ENCODE data around the gene P3H3. TPM values are rescaled to one million over a fixed set of nuclear protein-coding genes. Genes with fewer than 3 reads are reported as not detected.

P3H3 gene
- total RNA-seq, 1 experiment from 2014 or later: 25.6 TPM

DNA sequence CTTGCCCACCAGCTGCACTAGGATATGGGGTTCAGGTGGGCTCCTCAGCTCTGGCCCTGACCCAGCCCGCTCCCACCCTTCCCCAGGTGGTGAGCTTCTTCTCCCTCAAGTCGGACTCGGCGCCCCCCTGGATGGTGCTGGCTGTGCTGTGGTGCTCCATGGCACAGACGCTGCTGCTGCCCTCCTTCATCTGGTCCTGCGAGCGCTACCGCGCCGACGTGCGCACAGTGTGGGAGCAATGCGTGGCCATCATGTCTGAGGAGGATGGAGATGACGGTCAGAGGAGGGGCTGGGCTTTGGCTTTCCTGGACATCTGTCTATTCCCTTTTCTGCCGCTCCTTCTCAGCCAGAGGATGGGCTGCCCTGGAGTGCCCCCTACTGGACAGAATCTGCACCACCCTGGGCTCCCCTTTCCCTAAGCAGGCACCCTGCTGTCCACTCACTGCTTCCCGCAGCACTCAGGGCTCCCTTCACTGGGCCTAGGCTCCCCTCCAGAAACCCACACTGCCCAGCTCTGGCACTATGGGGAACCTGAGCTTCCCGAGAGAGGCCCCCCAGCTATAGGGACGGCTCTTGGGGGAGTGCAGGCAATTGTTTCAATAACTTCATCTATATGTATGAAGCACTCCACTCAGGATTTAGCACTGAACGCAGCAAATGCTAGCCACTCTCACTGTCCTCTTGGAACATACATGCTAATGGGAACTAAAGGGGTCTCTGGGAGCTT, 2.6 kb upstream of the P3H3 start:
- no TSS peak for BruUV-seq (replicated peaks)
- H3K36me3 Mint-ChIP-seq (ENCODE audit: insufficient read depth, unreplicated experiment): peaks cover 8% of the 10 kb centered on the region
- Histone ChIP-seq H3K9me3 (no peaks in the 10 kb centered on the region), H3K36me3 (ENCODE audit: control insufficient read depth, insufficient read depth, low read length) (no peaks in the 10 kb centered on the region), H3K4me3 (ENCODE audit: low read depth, low read length) (no peak overlapping the region), H3K27me3 (replicated peaks; ENCODE audit: control insufficient read depth, insufficient read depth, low read length) (no peaks in the 10 kb centered on the region; the same call in 1 of the 2 replicates), H3K4me1 (peaks cover 23% of the 10 kb centered on the region)
- H3K27me3 Mint-ChIP-seq (ENCODE audit: insufficient read depth, unreplicated experiment): peaks cover 26% of the 10 kb centered on the region
- ChIA-PET CTCF (interaction anchor here (0.5 to 2.2 kb wide), 4 partner anchors 23 to 72 kb away, joined by 3 to 16 read pairs (median 6); partner anchors contain the start of gene MLF2), POLR2A (interaction anchor here (1.4 kb wide), 1 partner anchor 73 kb away, joined by 5 read pairs; the partner anchor contains the start of gene MLF2)
- TF ChIP-seq, protein P1, sequence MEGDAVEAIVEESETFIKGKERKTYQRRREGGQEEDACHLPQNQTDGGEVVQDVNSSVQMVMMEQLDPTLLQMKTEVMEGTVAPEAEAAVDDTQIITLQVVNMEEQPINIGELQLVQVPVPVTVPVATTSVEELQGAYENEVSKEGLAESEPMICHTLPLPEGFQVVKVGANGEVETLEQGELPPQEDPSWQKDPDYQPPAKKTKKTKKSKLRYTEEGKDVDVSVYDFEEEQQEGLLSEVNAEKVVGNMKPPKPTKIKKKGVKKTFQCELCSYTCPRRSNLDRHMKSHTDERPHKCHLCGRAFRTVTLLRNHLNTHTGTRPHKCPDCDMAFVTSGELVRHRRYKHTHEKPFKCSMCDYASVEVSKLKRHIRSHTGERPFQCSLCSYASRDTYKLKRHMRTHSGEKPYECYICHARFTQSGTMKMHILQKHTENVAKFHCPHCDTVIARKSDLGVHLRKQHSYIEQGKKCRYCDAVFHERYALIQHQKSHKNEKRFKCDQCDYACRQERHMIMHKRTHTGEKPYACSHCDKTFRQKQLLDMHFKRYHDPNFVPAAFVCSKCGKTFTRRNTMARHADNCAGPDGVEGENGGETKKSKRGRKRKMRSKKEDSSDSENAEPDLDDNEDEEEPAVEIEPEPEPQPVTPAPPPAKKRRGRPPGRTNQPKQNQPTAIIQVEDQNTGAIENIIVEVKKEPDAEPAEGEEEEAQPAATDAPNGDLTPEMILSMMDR (IDR thresholded peaks at IDR 0.05; ENCODE audit: insufficient read depth in 1 of 2, low read depth in 1 of 2, low read length in 1 of 2, severe bottlenecking in 1 of 2, unreplicated experiment in 1 of 2): peak; percentile 97 to 98
- H3K27ac Mint-ChIP-seq (ENCODE audit: unreplicated experiment): no peak overlapping the region
- peak; percentile 87 to 93 for DNase-seq
- intact Hi-C loops (cut with micrococcal nuclease; ENCODE audit: unreplicated experiment): loop anchor here (1.0 to 5.0 kb wide), 5 partner anchors 46 to 253 kb away; partner anchors contain the start of gene MLF2
- H3K4me1 Mint-ChIP-seq (ENCODE audit: low read depth, unreplicated experiment): peaks cover 14% of the 10 kb centered on the region
- H3K9me3 Mint-ChIP-seq (ENCODE audit: unreplicated experiment): no peaks in the 10 kb centered on the region
- no peak overlapping the region for H3K4me3 Mint-ChIP-seq (ENCODE audit: unreplicated experiment)

DNA sequence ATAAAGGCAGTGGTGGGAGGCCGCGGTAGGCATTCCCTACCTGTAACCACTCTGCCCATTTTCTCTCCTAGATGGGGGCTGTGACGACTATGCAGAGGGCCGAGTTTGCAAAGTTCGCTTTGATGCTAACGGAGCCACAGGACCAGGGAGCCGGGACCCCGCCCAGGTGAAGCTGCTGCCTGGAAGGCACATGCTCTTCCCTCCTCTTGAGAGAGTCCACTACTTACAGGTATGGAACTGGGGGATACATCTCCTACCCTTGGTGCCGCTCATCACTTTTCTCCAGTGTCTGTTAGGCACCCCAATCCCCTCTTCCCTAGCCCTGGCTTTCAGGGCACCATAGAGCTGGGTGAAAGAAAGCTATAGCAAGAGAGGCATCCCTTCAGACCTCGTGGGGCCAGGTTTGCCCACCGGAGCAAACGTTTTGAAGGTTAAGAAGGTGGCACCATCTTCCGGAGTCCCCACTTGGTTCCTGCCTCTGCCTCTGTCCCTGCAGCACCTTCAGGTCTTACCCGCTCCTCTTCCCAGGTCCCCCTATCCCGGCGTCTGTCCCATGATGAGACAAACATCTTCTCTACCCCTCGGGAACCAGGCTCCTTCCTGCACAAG, 2.0 kb upstream of the P3H3 start:
- no peaks in the 10 kb centered on the region; the same call in 1 of the 2 replicates for H3K27me3 ChIP-seq (replicated peaks; ENCODE audit: control insufficient read depth, insufficient read depth, low read length)
- ChIA-PET CTCF (interaction anchor here (1.2 to 2.2 kb wide), 3 partner anchors 9 to 59 kb away, joined by 3 to 7 read pairs (median 4); no protein-coding TSS in a partner anchor), POLR2A (no interaction called here)
- no peak overlapping the region for H3K4me3 ChIP-seq (ENCODE audit: low read depth, low read length)
- intact Hi-C loops (cut with micrococcal nuclease; ENCODE audit: unreplicated experiment): loop anchor here (5.0 kb wide), 2 partner anchors 209 to 254 kb away; no protein-coding TSS in a partner anchor
- Mint-ChIP-seq H3K27me3 (ENCODE audit: insufficient read depth, unreplicated experiment) (peaks cover 26% of the 10 kb centered on the region), H3K36me3 (ENCODE audit: insufficient read depth, unreplicated experiment) (peaks cover 11% of the 10 kb centered on the region), H3K4me1 (ENCODE audit: low read depth, unreplicated experiment) (peaks cover 14% of the 10 kb centered on the region), H3K4me3 (ENCODE audit: unreplicated experiment) (no peak overlapping the region), H3K9me3 (ENCODE audit: unreplicated experiment) (no peaks in the 10 kb centered on the region), H3K27ac (ENCODE audit: unreplicated experiment) (no peak overlapping the region)
- no peaks in the 10 kb centered on the region for H3K36me3 ChIP-seq (ENCODE audit: control insufficient read depth, insufficient read depth, low read length)
- peaks cover 23% of the 10 kb centered on the region for H3K4me1 ChIP-seq
- no peaks in the 10 kb centered on the region for H3K9me3 ChIP-seq
- TF ChIP-seq, protein P1 (IDR thresholded peaks at IDR 0.05; ENCODE audit: insufficient read depth in 1 of 2, low read depth in 1 of 2, low read length in 1 of 2, severe bottlenecking in 1 of 2, unreplicated experiment in 1 of 2): no peak
- no TSS peak for BruUV-seq (replicated peaks)
- DNase-seq: no peak

DNA sequence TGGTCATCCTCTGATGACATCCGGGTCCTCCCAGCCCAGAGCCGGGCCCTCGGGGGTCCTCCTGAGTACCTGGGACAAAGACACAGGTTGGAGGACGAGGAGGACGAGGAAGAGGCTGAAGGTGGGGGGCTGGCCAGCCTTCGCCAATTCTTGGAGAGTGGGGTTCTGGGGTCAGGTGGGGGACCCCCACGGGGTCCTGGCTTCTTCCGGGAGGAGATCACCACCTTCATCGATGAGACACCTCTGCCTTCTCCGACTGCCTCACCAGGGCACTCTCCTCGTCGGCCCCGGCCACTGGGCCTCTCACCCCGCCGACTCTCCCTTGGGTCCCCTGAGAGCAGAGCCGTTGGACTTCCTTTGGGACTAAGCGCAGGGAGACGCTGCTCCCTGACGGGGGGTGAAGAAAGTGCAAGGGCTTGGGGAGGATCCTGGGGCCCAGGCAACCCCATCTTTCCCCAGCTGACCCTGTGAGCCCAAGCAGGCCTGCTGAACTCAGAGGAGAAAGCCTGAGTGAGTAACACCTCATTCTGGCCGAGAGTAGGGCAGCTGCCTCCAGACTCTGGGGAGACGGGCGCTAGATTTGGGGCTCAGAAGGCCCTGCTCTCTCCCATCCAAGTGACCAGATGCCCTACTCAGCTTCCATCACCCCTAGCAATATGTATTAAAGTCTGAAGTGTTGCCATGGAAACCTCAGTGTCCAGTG, 1.3 kb upstream of the P3H3 start:
- DNase-seq: peak in 1 of 2 experiments; percentile 42
- H3K27me3 Mint-ChIP-seq (ENCODE audit: insufficient read depth, unreplicated experiment): peaks cover 25% of the 10 kb centered on the region
- H3K36me3 ChIP-seq (ENCODE audit: control insufficient read depth, insufficient read depth, low read length): no peaks in the 10 kb centered on the region; the same call in 1 of the 2 replicates
- ChIA-PET CTCF (interaction anchor here (0.6 to 2.2 kb wide), 4 partner anchors 8 to 67 kb away, joined by 3 to 7 read pairs (median 4); no protein-coding TSS in a partner anchor), POLR2A (interaction anchor here (0.9 to 1.0 kb wide), 2 partner anchors 63 to 73 kb away, joined by 3 read pairs; no protein-coding TSS in a partner anchor)
- H3K4me1 ChIP-seq: peaks cover 23% of the 10 kb centered on the region
- TF ChIP-seq, protein P1 (IDR thresholded peaks at IDR 0.05; ENCODE audit: insufficient read depth in 1 of 2, low read depth in 1 of 2, low read length in 1 of 2, severe bottlenecking in 1 of 2, unreplicated experiment in 1 of 2): no peak
- H3K27me3 ChIP-seq (replicated peaks; ENCODE audit: control insufficient read depth, insufficient read depth, low read length): no peaks in the 10 kb centered on the region; the same call in 1 of the 2 replicates
- no peaks in the 10 kb centered on the region for H3K9me3 ChIP-seq
- peaks cover 11% of the 10 kb centered on the region for H3K36me3 Mint-ChIP-seq (ENCODE audit: insufficient read depth, unreplicated experiment)
- H3K9me3 Mint-ChIP-seq (ENCODE audit: unreplicated experiment): no peaks in the 10 kb centered on the region
- no TSS peak for BruUV-seq (replicated peaks)
- H3K4me1 Mint-ChIP-seq (ENCODE audit: low read depth, unreplicated experiment): peaks cover 14% of the 10 kb centered on the region
- H3K4me3 Mint-ChIP-seq (ENCODE audit: unreplicated experiment): peak overlapping the region; percentile 94
- H3K4me3 ChIP-seq (ENCODE audit: low read depth, low read length): no peak overlapping the region
- H3K27ac Mint-ChIP-seq (ENCODE audit: unreplicated experiment): no peak overlapping the region
- intact Hi-C loops (cut with micrococcal nuclease; ENCODE audit: unreplicated experiment): loop anchor here (5.0 kb wide), 2 partner anchors 210 to 255 kb away; no protein-coding TSS in a partner anchor
